WTC11 (cell line): Measurements from ENCODE around the gene KIAA1755.

ENCODE experiments used
- GTF2I ChIP-seq: fragments of 250-450 bp; sonication (Bioruptor Pico); conservative IDR thresholded peaks from 2 replicates; pipeline ENCODE4 v1.4.0; 2021; ENCODE audit warnings: mild to moderate bottlenecking
- NFE2L1 ChIP-seq: sonication (generic); formaldehyde crosslinking; IDR thresholded peaks from 2 replicates; pipeline ENCODE4 v1.8.1; 2023; ENCODE audit warnings: missing genetic modification reagents
- NR3C1 ChIP-seq: sonication (generic); formaldehyde crosslinking; conservative IDR thresholded peaks from 2 replicates; pipeline ENCODE4 v1.8.1; 2023; ENCODE audit warnings: low read depth, mild to moderate bottlenecking, missing genetic modification reagents
- OVOL2 ChIP-seq: fragments of 250-450 bp; sonication (Bioruptor Pico); IDR thresholded peaks from 2 replicates; pipeline ENCODE4 v1.9.0; 2021; ENCODE audit warnings: mild to moderate bottlenecking, borderline replicate concordance
- TCF7 ChIP-seq: sonication (generic); formaldehyde crosslinking; IDR thresholded peaks from 2 replicates; pipeline ENCODE4 v1.8.0; 2022; ENCODE audit warnings: mild to moderate bottlenecking, low read depth, missing genetic modification reagents, moderate library complexity
- ZNF232 ChIP-seq: sonication (generic); formaldehyde crosslinking; IDR thresholded peaks from 2 replicates; pipeline ENCODE4 v1.8.0; 2022; ENCODE audit warnings: mild to moderate bottlenecking, missing genetic modification reagents
- TF ChIP-seq, protein P1 (sequence below): fragments of 200-600 bp; IDR thresholded peaks from 2 replicates; pipeline ENCODE4 v1.8.0; 2022; ENCODE audit warnings: antibody characterized with exemption
- TF ChIP-seq, protein P2 (sequence below): sonication (generic); formaldehyde crosslinking; IDR thresholded peaks from 2 replicates; pipeline ENCODE4 v1.8.0; 2022; ENCODE audit warnings: mild to moderate bottlenecking, missing genetic modification reagents
- TF ChIP-seq, protein P3 (sequence below): sonication (generic); formaldehyde crosslinking; IDR thresholded peaks from 2 replicates; pipeline ENCODE4 v1.8.1; 2023; ENCODE audit warnings: mild to moderate bottlenecking, missing genetic modification reagents, borderline replicate concordance
- TF ChIP-seq, protein P4 (sequence below): sonication (generic); formaldehyde crosslinking; IDR thresholded peaks from 2 replicates; pipeline ENCODE4 v1.8.0; 2022; ENCODE audit warnings: mild to moderate bottlenecking, missing genetic modification reagents

DNA sequence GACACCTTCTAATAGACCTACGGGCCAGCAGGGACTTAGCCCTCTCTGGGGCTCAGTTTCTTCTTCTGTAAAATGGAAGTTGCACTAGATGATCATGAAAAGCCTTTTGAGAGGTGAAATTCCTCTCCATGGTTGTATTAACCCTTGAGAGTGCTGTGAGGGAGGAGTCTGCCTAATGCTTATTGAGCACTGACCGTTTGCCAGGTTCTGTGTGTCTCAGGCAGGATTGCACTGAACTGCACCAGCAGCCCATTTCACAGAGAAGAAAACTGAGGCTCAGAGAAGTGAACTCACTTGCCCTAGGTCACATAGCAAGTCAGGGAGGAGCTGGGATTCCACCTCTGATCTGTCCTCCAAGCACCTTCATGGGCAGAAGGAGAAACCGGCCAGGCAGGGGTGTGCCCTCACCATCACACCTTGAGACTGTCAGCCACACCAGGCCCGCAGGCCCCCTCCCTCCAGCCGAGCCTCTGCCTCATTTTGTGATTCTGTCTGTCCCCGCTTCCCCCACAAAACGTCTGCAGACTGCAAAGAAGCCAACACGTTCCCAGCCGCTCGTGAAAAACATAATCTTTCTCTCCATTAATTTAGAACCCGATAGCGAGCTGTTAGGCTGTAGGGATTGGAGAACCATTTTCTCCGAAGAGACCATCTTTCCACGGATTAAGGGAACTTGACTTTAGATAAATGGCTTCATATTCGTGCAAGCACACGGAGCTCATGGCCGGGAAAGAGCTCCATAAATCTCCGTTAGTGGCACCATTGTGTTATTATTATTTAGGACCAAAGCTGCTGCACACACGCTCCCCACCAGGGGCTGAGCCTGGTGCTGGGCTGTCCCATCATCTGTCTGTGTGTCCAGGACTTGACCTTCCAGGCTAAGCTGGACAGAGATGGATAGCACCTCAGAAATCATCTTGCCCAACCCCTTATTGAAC lies 46.0 kb downstream of the KIAA1755 start:
- TF ChIP-seq, protein P1, sequence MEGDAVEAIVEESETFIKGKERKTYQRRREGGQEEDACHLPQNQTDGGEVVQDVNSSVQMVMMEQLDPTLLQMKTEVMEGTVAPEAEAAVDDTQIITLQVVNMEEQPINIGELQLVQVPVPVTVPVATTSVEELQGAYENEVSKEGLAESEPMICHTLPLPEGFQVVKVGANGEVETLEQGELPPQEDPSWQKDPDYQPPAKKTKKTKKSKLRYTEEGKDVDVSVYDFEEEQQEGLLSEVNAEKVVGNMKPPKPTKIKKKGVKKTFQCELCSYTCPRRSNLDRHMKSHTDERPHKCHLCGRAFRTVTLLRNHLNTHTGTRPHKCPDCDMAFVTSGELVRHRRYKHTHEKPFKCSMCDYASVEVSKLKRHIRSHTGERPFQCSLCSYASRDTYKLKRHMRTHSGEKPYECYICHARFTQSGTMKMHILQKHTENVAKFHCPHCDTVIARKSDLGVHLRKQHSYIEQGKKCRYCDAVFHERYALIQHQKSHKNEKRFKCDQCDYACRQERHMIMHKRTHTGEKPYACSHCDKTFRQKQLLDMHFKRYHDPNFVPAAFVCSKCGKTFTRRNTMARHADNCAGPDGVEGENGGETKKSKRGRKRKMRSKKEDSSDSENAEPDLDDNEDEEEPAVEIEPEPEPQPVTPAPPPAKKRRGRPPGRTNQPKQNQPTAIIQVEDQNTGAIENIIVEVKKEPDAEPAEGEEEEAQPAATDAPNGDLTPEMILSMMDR = no peak
- TF ChIP-seq, protein P2, sequence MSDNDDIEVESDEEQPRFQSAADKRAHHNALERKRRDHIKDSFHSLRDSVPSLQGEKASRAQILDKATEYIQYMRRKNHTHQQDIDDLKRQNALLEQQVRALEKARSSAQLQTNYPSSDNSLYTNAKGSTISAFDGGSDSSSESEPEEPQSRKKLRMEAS (CRISPR knock-in tag) = no peak
- TF ChIP-seq NFE2L1 (CRISPR knock-in tag) (no peak), ZNF232 (CRISPR knock-in tag) (no peak), NR3C1 (no peak), TCF7 (CRISPR knock-in tag) (no peak), OVOL2 (CRISPR knock-in tag) (no peak), GTF2I (CRISPR knock-in tag) (no peak)
- TF ChIP-seq, protein P3, sequence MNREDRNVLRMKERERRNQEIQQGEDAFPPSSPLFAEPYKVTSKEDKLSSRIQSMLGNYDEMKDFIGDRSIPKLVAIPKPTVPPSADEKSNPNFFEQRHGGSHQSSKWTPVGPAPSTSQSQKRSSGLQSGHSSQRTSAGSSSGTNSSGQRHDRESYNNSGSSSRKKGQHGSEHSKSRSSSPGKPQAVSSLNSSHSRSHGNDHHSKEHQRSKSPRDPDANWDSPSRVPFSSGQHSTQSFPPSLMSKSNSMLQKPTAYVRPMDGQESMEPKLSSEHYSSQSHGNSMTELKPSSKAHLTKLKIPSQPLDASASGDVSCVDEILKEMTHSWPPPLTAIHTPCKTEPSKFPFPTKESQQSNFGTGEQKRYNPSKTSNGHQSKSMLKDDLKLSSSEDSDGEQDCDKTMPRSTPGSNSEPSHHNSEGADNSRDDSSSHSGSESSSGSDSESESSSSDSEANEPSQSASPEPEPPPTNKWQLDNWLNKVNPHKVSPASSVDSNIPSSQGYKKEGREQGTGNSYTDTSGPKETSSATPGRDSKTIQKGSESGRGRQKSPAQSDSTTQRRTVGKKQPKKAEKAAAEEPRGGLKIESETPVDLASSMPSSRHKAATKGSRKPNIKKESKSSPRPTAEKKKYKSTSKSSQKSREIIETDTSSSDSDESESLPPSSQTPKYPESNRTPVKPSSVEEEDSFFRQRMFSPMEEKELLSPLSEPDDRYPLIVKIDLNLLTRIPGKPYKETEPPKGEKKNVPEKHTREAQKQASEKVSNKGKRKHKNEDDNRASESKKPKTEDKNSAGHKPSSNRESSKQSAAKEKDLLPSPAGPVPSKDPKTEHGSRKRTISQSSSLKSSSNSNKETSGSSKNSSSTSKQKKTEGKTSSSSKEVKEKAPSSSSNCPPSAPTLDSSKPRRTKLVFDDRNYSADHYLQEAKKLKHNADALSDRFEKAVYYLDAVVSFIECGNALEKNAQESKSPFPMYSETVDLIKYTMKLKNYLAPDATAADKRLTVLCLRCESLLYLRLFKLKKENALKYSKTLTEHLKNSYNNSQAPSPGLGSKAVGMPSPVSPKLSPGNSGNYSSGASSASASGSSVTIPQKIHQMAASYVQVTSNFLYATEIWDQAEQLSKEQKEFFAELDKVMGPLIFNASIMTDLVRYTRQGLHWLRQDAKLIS (CRISPR knock-in tag) = no peak
- TF ChIP-seq, protein P4, sequence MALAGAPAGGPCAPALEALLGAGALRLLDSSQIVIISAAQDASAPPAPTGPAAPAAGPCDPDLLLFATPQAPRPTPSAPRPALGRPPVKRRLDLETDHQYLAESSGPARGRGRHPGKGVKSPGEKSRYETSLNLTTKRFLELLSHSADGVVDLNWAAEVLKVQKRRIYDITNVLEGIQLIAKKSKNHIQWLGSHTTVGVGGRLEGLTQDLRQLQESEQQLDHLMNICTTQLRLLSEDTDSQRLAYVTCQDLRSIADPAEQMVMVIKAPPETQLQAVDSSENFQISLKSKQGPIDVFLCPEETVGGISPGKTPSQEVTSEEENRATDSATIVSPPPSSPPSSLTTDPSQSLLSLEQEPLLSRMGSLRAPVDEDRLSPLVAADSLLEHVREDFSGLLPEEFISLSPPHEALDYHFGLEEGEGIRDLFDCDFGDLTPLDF = no peak
